Epithelial cell of proximal tubule (primary cell): ENCODE results near the gene TTLL8. TPM values are rescaled to one million over a fixed set of nuclear protein-coding genes. Genes with fewer than 3 reads are reported as not detected.

Source experiments
- DNase-seq: peaks from one replicate; pipeline ENCODE4 v3.0.0-alpha.2; 2011; ENCODE audit warnings: low read depth
- H3K4me3 ChIP-seq: 2 replicates; pipeline ENCODE4 v1.5.1; 2011; ENCODE audit warnings: low read depth, mild to moderate bottlenecking, low read length
- total RNA-seq: library from RNA; depleted of rRNA; stranded (reverse); fragments of >200 nt; gene quantifications from 2 replicates; pipeline ENCODE4 v1.2.3, GENCODE V29; 2015
- TF ChIP-seq, protein P1 (sequence below): conservative IDR thresholded peaks from 2 replicates; pipeline ENCODE4 v1.5.1; 2012; ENCODE audit warnings: low read depth, mild to moderate bottlenecking, low read length

TTLL8 gene
- total RNA-seq, 1 donor from 2014 or later = not detected

DNA sequence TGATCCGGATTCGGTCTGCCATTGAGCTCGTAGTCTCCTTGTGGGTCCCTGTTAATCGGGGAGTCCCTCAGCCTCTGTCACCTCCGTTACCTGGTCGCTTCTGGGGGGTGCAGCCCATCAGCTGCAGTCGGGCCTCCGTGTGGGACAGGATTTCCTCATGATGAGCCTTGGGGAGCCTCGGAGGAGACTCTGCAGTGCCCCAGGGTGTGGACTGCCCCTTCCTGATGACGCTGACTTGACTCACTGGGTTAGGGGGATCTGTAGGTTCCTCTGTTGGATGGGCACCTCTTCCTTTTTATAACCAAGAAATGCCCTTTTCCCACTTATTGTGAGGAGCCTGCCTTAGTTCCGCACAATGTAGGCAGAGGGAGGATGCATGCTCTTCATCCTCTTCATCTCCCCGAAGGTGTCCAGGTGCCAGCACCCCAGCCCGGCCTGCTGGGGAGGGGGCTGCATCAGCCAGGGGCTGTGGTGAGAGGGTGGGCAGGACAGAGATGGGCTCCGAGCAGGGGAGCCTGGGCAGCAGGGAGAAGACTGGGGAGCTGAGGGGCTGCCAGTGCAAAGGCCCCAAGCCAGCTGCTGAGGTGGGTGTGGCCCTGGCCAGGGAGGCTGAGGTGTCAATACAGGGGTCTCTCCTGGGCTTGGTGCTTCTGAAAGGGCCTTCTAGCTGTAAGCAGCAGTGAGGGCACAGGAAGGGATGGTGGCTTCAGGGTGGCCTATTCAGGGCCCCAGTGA is 13.5 kb upstream of the TTLL8 start:
- no peak for DNase-seq
- TF ChIP-seq, protein P1, sequence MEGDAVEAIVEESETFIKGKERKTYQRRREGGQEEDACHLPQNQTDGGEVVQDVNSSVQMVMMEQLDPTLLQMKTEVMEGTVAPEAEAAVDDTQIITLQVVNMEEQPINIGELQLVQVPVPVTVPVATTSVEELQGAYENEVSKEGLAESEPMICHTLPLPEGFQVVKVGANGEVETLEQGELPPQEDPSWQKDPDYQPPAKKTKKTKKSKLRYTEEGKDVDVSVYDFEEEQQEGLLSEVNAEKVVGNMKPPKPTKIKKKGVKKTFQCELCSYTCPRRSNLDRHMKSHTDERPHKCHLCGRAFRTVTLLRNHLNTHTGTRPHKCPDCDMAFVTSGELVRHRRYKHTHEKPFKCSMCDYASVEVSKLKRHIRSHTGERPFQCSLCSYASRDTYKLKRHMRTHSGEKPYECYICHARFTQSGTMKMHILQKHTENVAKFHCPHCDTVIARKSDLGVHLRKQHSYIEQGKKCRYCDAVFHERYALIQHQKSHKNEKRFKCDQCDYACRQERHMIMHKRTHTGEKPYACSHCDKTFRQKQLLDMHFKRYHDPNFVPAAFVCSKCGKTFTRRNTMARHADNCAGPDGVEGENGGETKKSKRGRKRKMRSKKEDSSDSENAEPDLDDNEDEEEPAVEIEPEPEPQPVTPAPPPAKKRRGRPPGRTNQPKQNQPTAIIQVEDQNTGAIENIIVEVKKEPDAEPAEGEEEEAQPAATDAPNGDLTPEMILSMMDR = no peak
- H3K4me3 ChIP-seq = no peak overlapping the region

DNA sequence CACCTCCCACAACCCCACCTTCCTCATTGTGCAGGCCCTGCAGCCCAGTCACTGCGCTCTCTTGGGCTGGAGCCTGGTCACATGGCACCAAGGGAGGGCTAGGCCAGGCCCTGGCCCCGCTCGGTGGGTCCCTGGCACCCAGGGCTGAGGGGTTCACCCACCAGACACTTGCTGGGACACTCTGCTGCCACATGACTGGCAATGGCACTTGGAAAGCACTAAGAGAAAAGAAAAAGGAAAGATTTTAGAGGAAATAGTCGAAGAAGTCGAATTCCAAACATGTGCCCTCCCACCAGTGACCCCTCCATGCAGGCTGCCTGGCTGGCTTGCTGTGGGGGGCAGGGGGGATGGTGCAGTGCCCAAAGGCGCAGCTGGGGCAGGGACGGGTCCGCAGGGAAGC is 12.3 kb upstream of the TTLL8 start:
- no peak overlapping the region for H3K4me3 ChIP-seq
- no peak for DNase-seq
- TF ChIP-seq, protein P1 = no peak

DNA sequence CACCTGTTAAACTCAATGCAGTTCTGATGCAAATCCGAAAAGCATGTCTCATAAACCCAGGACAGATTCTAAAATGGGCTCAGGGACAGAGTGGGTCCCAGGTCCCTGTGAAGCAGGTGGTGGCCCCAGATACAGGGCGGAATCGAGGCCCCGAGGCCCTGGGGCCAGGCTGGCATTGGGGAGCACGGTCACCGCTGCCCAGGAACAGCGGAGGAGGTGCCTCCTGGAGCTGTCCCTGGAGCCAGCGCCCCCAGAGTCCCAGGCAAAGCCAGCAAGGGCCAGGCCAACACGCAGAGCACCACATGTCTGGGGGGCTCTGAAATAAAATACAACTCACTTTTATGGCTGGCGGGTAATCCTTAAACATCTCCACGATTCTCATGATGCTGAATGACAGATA is 10.0 kb upstream of the TTLL8 start:
- no peak overlapping the region for H3K4me3 ChIP-seq
- TF ChIP-seq, protein P1 = no peak
- DNase-seq = no peak

DNA sequence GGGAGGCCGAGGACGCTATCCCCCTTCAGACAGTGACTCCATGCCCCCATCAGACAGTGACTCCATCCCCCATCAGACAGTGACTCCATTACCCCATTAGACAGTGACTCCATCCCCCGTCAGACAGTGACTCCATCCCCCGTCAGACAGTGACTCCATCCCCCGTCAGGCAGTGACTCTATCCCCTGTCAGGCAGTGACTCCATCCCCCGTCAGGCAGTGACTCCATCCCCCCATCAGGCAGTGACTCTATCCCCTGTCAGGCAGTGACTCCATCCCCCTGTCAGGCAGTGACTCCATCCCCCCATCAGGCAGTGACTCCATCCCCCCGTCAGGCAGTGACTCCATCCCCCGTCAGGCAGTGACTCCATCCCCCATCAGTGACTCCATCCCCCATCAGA is 9.1 kb upstream of the TTLL8 start:
- no peak overlapping the region for H3K4me3 ChIP-seq
- no peak for DNase-seq
- TF ChIP-seq, protein P1 = no peak

DNA sequence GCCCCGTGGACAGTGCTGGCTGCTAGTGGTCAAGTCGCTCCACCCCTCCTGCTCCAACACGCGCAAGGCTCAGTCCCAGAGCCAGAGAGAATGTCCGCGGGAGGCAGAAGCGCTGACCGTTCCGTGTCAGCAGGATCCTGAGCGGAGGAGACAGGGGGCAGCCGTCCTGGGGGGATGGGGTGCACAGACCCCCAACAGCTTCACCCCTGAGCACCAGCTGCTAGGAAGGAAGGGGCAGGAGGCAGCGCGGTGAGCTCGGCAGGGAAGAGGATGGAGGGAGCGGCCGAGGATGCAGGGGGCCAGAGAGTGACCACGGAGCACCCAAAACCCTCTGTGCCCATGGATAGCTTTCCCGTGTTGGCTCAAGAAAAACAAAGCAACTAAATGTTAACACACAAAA is 6.4 kb upstream of the TTLL8 start:
- TF ChIP-seq, protein P1 = no peak
- DNase-seq = no peak
- no peak overlapping the region for H3K4me3 ChIP-seq

DNA sequence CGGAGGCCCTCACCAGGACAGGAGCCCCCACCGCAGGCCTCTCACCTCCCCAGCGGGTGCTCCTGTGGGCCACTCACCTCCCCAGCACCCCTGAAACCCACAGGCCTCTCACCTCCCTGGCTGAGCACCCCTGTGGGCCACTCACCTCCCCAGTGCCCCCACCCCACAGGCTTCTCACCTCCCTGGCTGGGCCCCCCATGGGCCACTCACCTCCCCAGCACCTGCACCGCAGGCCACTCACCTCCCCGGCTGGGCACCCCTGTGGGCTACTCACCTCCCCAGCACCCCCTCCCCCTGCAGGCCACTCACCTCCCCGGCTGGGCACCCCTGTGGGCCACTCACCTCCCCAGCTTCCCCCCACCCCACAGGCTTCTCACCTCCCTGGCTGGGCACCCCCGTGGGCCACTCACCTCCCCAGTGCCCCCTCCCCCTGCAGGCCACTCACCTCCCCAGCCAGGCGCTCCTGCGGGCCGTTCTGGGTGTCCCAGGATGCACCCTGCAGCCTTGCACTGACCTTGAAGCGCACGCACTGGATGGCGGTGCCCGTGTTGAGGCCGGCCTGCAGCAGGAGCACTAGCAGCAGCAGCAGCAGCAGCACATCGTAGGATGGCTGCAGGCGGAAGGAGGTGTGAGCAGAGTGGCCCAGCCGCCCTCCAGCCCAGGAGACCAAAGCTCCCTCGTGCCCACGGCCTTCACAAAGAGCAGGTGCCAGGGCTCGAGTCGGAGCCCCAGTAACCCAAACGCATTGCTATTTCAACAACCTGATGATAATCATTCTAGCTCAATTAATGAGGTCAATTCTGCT is 5.7 kb upstream of the TTLL8 start:
- no peak for DNase-seq
- TF ChIP-seq, protein P1 = no peak
- H3K4me3 ChIP-seq = no peak overlapping the region
